K562 treated with DMSO at 1 percent for 24 hours (cell line): Measurements from ENCODE around the gene TRIO. TPM values are rescaled to one million over a fixed set of nuclear protein-coding genes. Genes with fewer than 3 reads are reported as not detected.

Experiments used
- total RNA-seq: library from RNA; unstranded; fragments of 300-600 nt; gene quantifications from 2 replicates; pipeline ENCODE4 v1.2.3, GENCODE V29; 2022; ENCODE audit warnings: low read depth; ENCODE audit not compliant: insufficient read depth

Gene TRIO
- total RNA-seq = 0.90 and 1.1 TPM in 2 replicates

DNA sequence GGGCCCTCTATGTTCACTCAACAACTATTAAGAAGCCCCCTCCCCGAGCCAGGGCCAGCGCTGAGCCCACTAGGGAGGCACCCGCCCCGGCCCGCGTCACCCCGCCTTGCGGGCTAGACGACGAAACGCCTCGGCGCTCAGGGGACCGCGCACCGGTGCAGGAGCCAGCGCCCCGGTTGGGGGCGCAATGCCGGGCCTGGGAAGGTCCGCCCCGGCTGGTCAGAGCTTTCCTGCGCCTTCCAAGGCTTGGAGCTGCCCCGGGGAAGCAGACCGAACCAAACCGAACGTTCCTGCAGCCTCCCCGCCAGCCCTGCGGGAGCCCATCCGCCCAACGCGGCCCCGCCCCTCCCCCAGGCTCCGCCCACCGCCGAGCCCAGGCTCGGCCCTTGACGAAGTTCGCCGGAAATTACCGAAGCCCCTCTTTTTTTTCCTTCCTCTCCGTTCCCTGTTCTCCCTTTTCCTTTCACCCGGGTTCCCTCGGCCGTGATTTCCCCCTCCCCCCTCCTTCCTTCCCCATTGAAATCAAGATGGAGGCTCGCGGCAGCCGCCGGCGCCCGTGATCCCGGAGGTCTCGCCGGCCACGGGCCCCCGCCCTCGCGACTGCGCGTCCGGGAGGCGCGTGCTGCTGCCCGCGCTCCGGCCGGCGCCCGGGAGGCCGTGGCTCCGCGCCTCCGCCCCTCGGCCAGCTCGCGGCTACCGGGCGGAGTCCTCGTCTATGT is at the start of gene TRIO:
Gene TRIO, plus strand, starts transcription at position 516 of the 719 bp plus-strand sequence. CDS start 384 bp downstream, outside the sequence.

Other genes with a start within 250 kb of the TRIO start
- not detected in 2 replicates for gene DNAH5, start 198.7 kb upstream of the TRIO start, total RNA-seq